Progenitor cell of endocrine pancreas (in vitro differentiated cells): Measurements from ENCODE around the gene RAD51B. TPM values are rescaled to one million over a fixed set of nuclear protein-coding genes. Genes with fewer than 3 reads are reported as not detected.
A peak's percentile ranks its signal among the peaks of the same experiment; 100 is the strongest.

ENCODE experiments used
- DNase-seq: peaks from one replicate; pipeline ENCODE4 v3.0.0; 2021; ENCODE audit warnings: low spot score; ENCODE audit not compliant: unreplicated experiment
- H3K27ac Mint-ChIP-seq: 2 replicates; pipeline ENCODE4 v1.8.0; 2021; ENCODE audit warnings: mild to moderate bottlenecking, moderate library complexity, mixed read lengths
- H3K27me3 Mint-ChIP-seq: 2 replicates; pipeline ENCODE4 v1.8.0; 2021; ENCODE audit warnings: mixed read lengths
- H3K36me3 Mint-ChIP-seq: 2 replicates; pipeline ENCODE4 v1.8.0; 2022; ENCODE audit warnings: mixed read lengths; ENCODE audit not compliant: insufficient read depth
- H3K4me1 Mint-ChIP-seq: 2 replicates; pipeline ENCODE4 v1.8.0; 2021; ENCODE audit warnings: low read depth, mixed read lengths
- H3K4me3 Mint-ChIP-seq: 2 replicates; pipeline ENCODE4 v1.8.0; 2021; ENCODE audit warnings: low read depth, mild to moderate bottlenecking, moderate library complexity, mixed read lengths
- H3K9me3 Mint-ChIP-seq: 2 replicates; pipeline ENCODE4 v1.8.0; 2021; ENCODE audit warnings: low read depth, mixed read lengths
- CTCF ChIP-seq: fragments of 200-600 bp; sonication (generic); IDR thresholded peaks from one replicate; pipeline ENCODE4 v1.5.0; 2021; ENCODE audit warnings: antibody characterized with exemption, mild to moderate bottlenecking; ENCODE audit not compliant: unreplicated experiment
- total RNA-seq: library from RNA; stranded (reverse); gene quantifications from 2 replicates; pipeline ENCODE4 v1.2.1, GENCODE V29; 2021

The RAD51B gene
- total RNA-seq, 1 donor from 2014 or later, result 24.7 TPM

GRCh38 chr14:68389943-68390342 is 570.4 kb downstream of the RAD51B start:
- no peak for DNase-seq
- H3K9me3 Mint-ChIP-seq, result no peaks in the 10 kb centered on the region
- H3K27me3 Mint-ChIP-seq, result no peaks in the 10 kb centered on the region
- no peaks in the 10 kb centered on the region for H3K36me3 Mint-ChIP-seq
- peaks cover 34% of the 10 kb centered on the region for H3K4me1 Mint-ChIP-seq
- TF ChIP-seq CTCF, result no peak
- no peak overlapping the region for H3K4me3 Mint-ChIP-seq
- no peak overlapping the region for H3K27ac Mint-ChIP-seq

GRCh38 chr14:68390741-68391140 is 571.2 kb downstream of the RAD51B start:
- peaks cover 39% of the 10 kb centered on the region for H3K4me1 Mint-ChIP-seq
- no peaks in the 10 kb centered on the region for H3K27me3 Mint-ChIP-seq
- no peak overlapping the region for H3K27ac Mint-ChIP-seq
- H3K4me3 Mint-ChIP-seq, result no peak overlapping the region
- no peaks in the 10 kb centered on the region for H3K9me3 Mint-ChIP-seq
- no peak for DNase-seq
- no peak for TF ChIP-seq CTCF
- H3K36me3 Mint-ChIP-seq, result no peaks in the 10 kb centered on the region

GRCh38 chr14:68391311-68392014 is 571.9 kb downstream of the RAD51B start:
- Mint-ChIP-seq H3K27ac (no peak overlapping the region), H3K36me3 (no peaks in the 10 kb centered on the region), H3K4me3 (no peak overlapping the region), H3K4me1 (peaks cover 37% of the 10 kb centered on the region), H3K27me3 (no peaks in the 10 kb centered on the region), H3K9me3 (no peaks in the 10 kb centered on the region)
- DNase-seq, result no peak
- TF ChIP-seq CTCF, result no peak

DNA sequence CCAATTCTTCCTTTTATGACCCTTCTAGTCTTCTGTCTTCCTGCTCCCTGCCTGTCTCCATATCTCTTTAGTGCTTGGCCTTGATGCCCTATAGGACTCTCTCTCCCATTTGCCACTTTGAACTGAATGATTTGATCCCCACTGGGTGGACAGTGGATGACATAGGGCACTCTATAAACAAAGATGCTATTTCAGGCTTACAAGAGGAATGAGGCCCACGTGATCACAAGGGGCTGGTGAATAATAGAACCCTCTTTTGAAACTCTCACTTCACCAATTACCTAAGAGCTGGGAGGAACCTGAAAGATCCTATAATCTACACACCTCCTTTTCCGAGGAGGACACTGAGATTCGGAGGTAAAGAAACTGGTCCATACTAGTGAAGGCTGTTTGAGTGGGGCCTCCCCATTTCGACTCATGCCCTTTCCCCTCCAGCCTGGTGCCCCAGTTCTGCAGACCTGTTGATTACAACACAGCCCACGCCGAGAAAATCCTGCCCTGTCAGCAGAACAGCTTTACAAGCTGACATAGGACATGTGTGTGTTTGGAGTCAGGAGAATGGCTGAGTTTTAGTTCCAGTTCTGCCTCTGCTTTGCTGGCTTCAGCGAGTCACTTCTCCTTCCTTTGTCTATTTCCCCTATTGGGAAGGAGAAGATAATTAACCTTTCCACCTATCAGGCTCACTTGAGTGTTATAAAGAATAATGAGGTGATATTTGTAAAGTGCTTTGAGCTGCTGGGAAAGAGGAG is 573.0 kb downstream of the RAD51B start:
- no peaks in the 10 kb centered on the region for H3K36me3 Mint-ChIP-seq
- peaks cover 37% of the 10 kb centered on the region for H3K4me1 Mint-ChIP-seq
- no peak for DNase-seq
- H3K27ac Mint-ChIP-seq, result peak overlapping the region; percentile 78
- H3K9me3 Mint-ChIP-seq, result no peaks in the 10 kb centered on the region
- TF ChIP-seq CTCF, result no peak
- no peaks in the 10 kb centered on the region for H3K27me3 Mint-ChIP-seq
- no peak overlapping the region for H3K4me3 Mint-ChIP-seq

- Mint-ChIP-seq H3K9me3 (no peaks in the 10 kb centered on the region), H3K27ac (no peak overlapping the region), H3K27me3 (no peaks in the 10 kb centered on the region), H3K4me3 (no peak overlapping the region), H3K4me1 (peaks cover 42% of the 10 kb centered on the region), H3K36me3 (no peaks in the 10 kb centered on the region)
- TF ChIP-seq CTCF, result no peak
- no peak for DNase-seq
These were observed 573.7 kb downstream of the RAD51B start for GRCh38 chr14:68393259-68393658.
